ENCODE data around the gene DOK7. TPM values are rescaled to one million over a fixed set of nuclear protein-coding genes. Genes with fewer than 3 reads are reported as not detected.

DOK7 gene
- total and polyA plus RNA-seq, 2 donors (not counting 3 experiments of a cell fraction or from before 2014, with no cell fraction given), result not detected

DNA sequence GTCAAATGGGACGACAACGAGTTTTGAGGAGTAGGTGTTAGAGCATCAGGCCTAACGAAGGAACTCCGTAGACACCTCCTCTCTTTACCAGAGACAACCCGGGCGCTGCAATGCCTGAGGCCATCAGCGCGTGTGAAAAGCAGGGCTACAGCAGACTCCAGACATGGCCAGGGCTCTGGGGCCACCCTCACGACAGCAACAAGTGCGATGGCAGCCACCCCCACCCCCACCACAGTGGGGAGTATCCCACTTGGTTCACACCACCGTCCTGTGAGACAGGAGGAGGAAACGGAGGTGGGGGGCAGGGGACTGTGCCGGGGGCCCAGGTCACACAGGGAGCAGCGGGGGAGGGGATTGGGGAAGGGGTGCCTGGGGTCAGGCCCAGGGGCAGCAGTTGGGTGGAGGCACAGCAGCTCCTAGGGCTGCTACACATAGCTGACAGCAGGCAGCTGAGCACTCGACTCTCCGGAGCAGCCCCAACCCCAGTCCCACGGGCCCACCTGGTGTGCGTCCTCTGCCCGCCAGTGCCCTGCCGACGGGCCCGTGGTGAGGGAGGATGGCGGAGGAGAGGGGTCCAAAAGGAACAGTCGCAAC, 60.6 kb downstream of the DOK7 start:
- dilution Hi-C loops (cut with MboI; ENCODE audit: extremely low pct_ligation_motif_present, low sequenced_read_pairs), result no loop called here
- CTCF ChIA-PET, result no interaction called here
- H3K4me3 ChIP-seq (replicated peaks in 1 of 3; ENCODE audit: insufficient read depth in 1 of 3, low read depth in 1 of 3, low read length in 3 of 3), result no peak overlapping the region
- H3K9me1 ChIP-seq (replicated peaks; ENCODE audit: control insufficient read depth, extremely low read depth, insufficient read depth, low read length), result no peaks in the 10 kb centered on the region
- H3K27ac ChIP-seq (ENCODE audit: insufficient read depth, low read depth, low read length), result no peak overlapping the region
- H3K9ac ChIP-seq (replicated peaks; ENCODE audit: extremely low read depth, insufficient read depth, low read length), result no peak overlapping the region
- no TSS peak for BruUV-seq (replicated peaks)
- TF ChIP-seq MYC (IDR thresholded peaks at IDR 0.05; ENCODE audit: low read depth, low read length) (no peak), POLR2AphosphoS5 (IDR thresholded peaks at IDR 0.05; ENCODE audit: insufficient read depth, low read depth, low read length) (no peak), JUN (IDR thresholded peaks at IDR 0.05; ENCODE audit: borderline replicate concordance, insufficient read depth, insufficient read length, low read depth) (no peak), GATA2 (IDR thresholded peaks at IDR 0.05; ENCODE audit: insufficient read depth, insufficient read length, low read depth, low read length) (no peak), FOS (IDR thresholded peaks at IDR 0.05; ENCODE audit: borderline replicate concordance, insufficient read depth, low read length) (no peak), POLR2A (IDR thresholded peaks at IDR 0.05; ENCODE audit: low read depth, low read length) (no peak), CTCF (IDR thresholded peaks at IDR 0.05; ENCODE audit: extremely low read depth in 1 of 2, insufficient read depth in 1 of 2, low read depth in 1 of 2, low read length in 2 of 2) (no peak), EZH2 (IDR thresholded peaks at IDR 0.05; ENCODE audit: borderline replicate concordance, low read depth, low read length, severe bottlenecking) (no peak), MAX (IDR thresholded peaks at IDR 0.05; ENCODE audit: insufficient read depth, insufficient read length) (no peak)
- no peaks in the 10 kb centered on the region for H3K4me1 ChIP-seq (ENCODE audit: control insufficient read depth, extremely low read depth, insufficient read depth, low read length)
- no peaks in the 10 kb centered on the region for H3K9me3 ChIP-seq (replicated peaks; ENCODE audit: control insufficient read depth, insufficient read depth, low read length)
- DNase-seq (ENCODE audit: low read depth, low spot score), result no peak
- intact Hi-C loops (cut with micrococcal nuclease), result no loop called here
- POLR2A ChIA-PET, result no interaction called here
- H3K79me2 ChIP-seq (ENCODE audit: control insufficient read depth, insufficient read depth, low read length), result peaks cover 17% of the 10 kb centered on the region
- H3K27me3 ChIP-seq (ENCODE audit: control insufficient read depth in 2 of 2, insufficient read depth in 2 of 2, low read length in 2 of 2), result no peaks in the 10 kb centered on the region
- H3K36me3 ChIP-seq (ENCODE audit: control insufficient read depth in 2 of 2, extremely low read depth in 1 of 2, insufficient read depth in 2 of 2, low read length in 2 of 2), result peaks cover 9 to 40% of the 10 kb centered on the region in 2 experiments
- no peak overlapping the region for H2AFZ ChIP-seq (ENCODE audit: low read depth, low read length)
- FAIRE-seq, result no peak
- no peaks in the 10 kb centered on the region for H4K20me1 ChIP-seq (replicated peaks; ENCODE audit: control insufficient read depth, extremely low read depth, insufficient read depth, low read length)
- H3K4me2 ChIP-seq (ENCODE audit: insufficient read depth, low read length), result no peak overlapping the region

Data from endothelial cell of umbilical vein (primary cell).